ENCODE data around the gene REXO1. TPM values are rescaled to one million over a fixed set of nuclear protein-coding genes. Genes with fewer than 3 reads are reported as not detected.
A peak's percentile ranks its signal among the peaks of the same experiment; 100 is the strongest.

Gene REXO1
- total RNA-seq, 1 donor from 2014 or later: 17.7 TPM

- H3K4me1 ChIP-seq: peaks cover 79% of the 10 kb centered on the region
- TF ChIP-seq CTCF (IDR thresholded peaks at IDR 0.05; ENCODE audit: borderline replicate concordance): no peak
- no peaks in the 10 kb centered on the region for H3K9me3 ChIP-seq (replicated peaks)
- no peaks in the 10 kb centered on the region for H3K27me3 ChIP-seq (ENCODE audit: low read depth)
- no peak for DNase-seq
- no peaks in the 10 kb centered on the region for H3K36me3 ChIP-seq
- intact Hi-C loops (cut with micrococcal nuclease): no loop called here
- H3K4me3 ChIP-seq: peak overlapping the region; percentile 96
- peak overlapping the region; percentile 95 for H3K27ac ChIP-seq (replicated peaks)
Measured at GRCh38 chr19:1860821-1861598, 12.7 kb upstream of the REXO1 start.

- no peaks in the 10 kb centered on the region for H3K27me3 ChIP-seq (ENCODE audit: low read depth)
- no peak for TF ChIP-seq CTCF (IDR thresholded peaks at IDR 0.05; ENCODE audit: borderline replicate concordance)
- DNase-seq: no peak
- peak overlapping the region; percentile 36 for H3K27ac ChIP-seq (replicated peaks)
- intact Hi-C loops (cut with micrococcal nuclease): no loop called here
- no peaks in the 10 kb centered on the region for H3K36me3 ChIP-seq
- H3K4me3 ChIP-seq: no peak overlapping the region
- peaks cover 85% of the 10 kb centered on the region for H3K4me1 ChIP-seq
- H3K9me3 ChIP-seq (replicated peaks): no peaks in the 10 kb centered on the region
Measured at GRCh38 chr19:1860042-1860775, 11.9 kb upstream of the REXO1 start.

- intact Hi-C loops (cut with micrococcal nuclease): no loop called here
- no peaks in the 10 kb centered on the region for H3K36me3 ChIP-seq
- no peak for DNase-seq
- no peaks in the 10 kb centered on the region for H3K9me3 ChIP-seq (replicated peaks)
- TF ChIP-seq CTCF (IDR thresholded peaks at IDR 0.05; ENCODE audit: borderline replicate concordance): no peak
- no peaks in the 10 kb centered on the region for H3K27me3 ChIP-seq (ENCODE audit: low read depth)
- H3K4me1 ChIP-seq: peaks cover 85% of the 10 kb centered on the region
- no peak overlapping the region for H3K4me3 ChIP-seq
- H3K27ac ChIP-seq (replicated peaks): peak overlapping the region; percentile 36
Measured at GRCh38 chr19:1859331-1859781, 11.1 kb upstream of the REXO1 start.

GRCh38 chr19:1858412-1859081 lies 10.3 kb upstream of the REXO1 start:
- Histone ChIP-seq H3K4me3 (no peak overlapping the region), H3K4me1 (peaks cover 90% of the 10 kb centered on the region), H3K27ac (replicated peaks) (peak overlapping the region; percentile 96), H3K27me3 (ENCODE audit: low read depth) (no peaks in the 10 kb centered on the region), H3K9me3 (replicated peaks) (no peaks in the 10 kb centered on the region), H3K36me3 (no peaks in the 10 kb centered on the region)
- intact Hi-C loops (cut with micrococcal nuclease): no loop called here
- no peak for DNase-seq
- no peak for TF ChIP-seq CTCF (IDR thresholded peaks at IDR 0.05; ENCODE audit: borderline replicate concordance)

- H3K27me3 ChIP-seq (ENCODE audit: low read depth): no peaks in the 10 kb centered on the region
Measured at GRCh38 chr19:1857648-1858326, 9.5 kb upstream of the REXO1 start.

More at GRCh38 chr19:1857648-1858326, 9.5 kb upstream of the REXO1 start:
- intact Hi-C loops (cut with micrococcal nuclease): no loop called here
- no peak for TF ChIP-seq CTCF (IDR thresholded peaks at IDR 0.05; ENCODE audit: borderline replicate concordance)
- Histone ChIP-seq H3K4me1 (peaks cover 96% of the 10 kb centered on the region), H3K9me3 (replicated peaks) (no peaks in the 10 kb centered on the region), H3K27ac (replicated peaks) (peak overlapping the region; percentile 96), H3K36me3 (no peaks in the 10 kb centered on the region), H3K4me3 (peak overlapping the region; percentile 69)
- no peak for DNase-seq
